Stimulated activated CD4-positive, alpha-beta T cell treated with anti-CD3 and anti-CD28 coated beads, Interleukin-1b, Interleukin-23, amount 100 ng/mL, for 24 hours (primary cell): ENCODE results near the gene PPM1B.
"Not testable (repeated sequence)": the region's sequence is repeated elsewhere in the genome, so short reads cannot be mapped to it uniquely, and the experiment has no call there.

Source experiments
- DNase-seq, 4 experiments: peaks; one replicate each; pipeline ENCODE4 v3.0.0-alpha.2; 2020; ENCODE audit warnings: low read depth in 4 of 4, low spot score in 1 of 4

The PPM1B gene

GRCh38 chr2:44195714-44196113 lies 27.0 kb downstream of the PPM1B start:
- no peak for DNase-seq

DNA sequence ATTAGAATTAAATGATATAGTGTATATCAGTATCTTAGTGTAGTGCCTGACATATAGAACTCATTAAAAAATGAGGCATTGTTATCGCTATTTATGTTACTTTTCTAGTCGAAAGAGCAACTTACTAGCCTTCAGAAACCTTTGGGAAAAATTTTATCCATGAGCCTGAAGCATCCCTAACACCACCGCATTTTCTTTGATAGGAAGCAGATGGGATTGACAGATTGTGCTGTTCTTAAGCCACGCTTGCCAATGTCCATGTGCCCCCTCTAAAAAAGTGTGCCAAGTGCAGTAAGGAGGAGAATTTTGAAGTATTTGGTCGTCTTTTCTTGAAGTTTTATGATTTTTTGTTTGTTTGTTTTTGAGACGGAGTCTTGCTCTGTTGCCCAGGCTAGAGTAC lies 29.1 kb downstream of the PPM1B start:
- no peak for DNase-seq

GRCh38 chr2:44200011-44200410 lies 31.3 kb downstream of the PPM1B start:
- DNase-seq, result no peak

- no peak for DNase-seq
Observed at GRCh38 chr2:44200759-44201158, 32.1 kb downstream of the PPM1B start.

- no peak for DNase-seq
Observed at GRCh38 chr2:44201648-44202165, 33.0 kb downstream of the PPM1B start.

DNA sequence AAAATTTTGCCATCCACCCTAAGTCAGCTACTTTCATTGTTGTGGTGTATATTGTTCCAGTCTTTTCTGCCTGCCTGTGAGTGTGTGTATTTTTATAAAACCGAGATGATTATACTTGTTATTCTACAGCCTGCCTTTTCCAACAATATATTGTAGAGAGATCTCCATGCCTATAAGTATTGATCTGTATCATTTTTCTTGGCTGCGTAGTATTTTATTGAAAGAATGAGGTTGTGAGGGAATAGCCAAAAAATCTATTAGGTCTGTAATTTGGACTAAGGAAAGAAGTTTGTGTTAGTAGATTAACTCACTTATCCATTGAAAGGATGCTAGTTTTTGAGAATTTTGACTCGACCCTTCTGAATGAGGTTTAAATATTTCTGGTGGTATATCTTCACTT lies 34.9 kb downstream of the PPM1B start:
- no peak for DNase-seq

GRCh38 chr2:44205169-44205568 lies 36.5 kb downstream of the PPM1B start:
- no peak for DNase-seq

- no peak for DNase-seq
Observed at GRCh38 chr2:44207102-44207501, 38.4 kb downstream of the PPM1B start.

DNA sequence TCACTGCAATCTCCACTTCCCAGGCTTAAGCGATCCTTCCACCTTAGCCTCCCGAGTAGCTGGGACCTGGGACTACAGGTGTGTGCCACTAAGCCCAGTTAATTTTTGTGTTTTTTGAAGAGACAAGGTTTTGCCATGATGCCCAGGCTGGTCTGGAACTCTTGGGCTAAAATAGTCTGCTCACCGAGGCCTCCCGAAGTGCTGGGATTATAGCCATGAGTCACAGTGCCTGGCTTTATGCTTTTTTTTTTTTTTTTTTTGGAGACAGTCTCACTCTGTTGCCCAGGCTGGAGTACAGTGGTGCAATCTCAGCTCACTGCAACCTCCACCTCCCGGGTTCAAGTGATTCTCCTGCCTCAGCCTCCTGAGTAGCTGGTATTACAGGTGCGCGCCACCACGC lies 39.0 kb downstream of the PPM1B start:
- DNase-seq, result not testable (repeated sequence)

DNA sequence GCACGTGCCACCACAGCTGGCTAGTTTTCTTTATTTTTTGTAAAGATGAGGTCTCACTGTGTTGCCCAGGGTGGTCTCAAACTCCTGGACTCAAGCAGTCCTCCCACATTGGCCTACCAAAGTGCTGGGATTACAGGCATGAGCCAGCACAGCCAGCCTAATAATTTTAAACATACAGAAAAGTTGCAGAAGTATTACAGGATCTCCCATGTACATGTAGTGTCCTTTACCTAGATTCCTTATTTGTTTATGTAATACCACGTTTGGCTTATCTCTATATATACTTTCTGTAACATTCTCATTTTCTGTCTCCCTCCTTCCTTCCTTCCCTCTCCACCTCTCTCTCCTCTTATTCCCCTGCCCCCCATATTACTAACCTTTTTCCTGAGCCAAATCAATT lies 41.7 kb downstream of the PPM1B start:
- no peak for DNase-seq

GRCh38 chr2:44211183-44211582 lies 42.5 kb downstream of the PPM1B start:
- DNase-seq, result no peak

- no peak for DNase-seq
Observed at GRCh38 chr2:44212302-44212701, 43.6 kb downstream of the PPM1B start.

- DNase-seq, result no peak
Observed at GRCh38 chr2:44215827-44216226, 47.2 kb downstream of the PPM1B start.

- DNase-seq, result no peak
Observed at GRCh38 chr2:44218771-44219170, 50.1 kb downstream of the PPM1B start.

DNA sequence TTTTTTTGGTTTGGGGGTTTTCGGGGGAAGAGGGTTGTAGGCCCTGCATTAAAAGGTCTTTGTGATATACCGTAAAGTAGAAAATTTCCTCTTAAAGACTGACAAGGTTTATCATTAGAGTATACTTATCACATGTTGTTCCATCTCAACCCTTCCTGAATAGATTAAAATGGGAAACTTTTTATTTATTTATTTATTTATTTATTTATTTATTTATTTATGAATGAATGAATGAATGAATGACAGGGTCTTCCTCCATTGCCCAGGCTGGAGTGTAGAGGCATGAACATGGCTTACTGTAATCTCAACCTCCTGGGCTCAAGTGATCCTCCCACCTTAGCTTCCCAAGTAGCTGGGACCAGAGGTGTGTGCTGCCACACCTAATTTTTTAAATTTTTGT lies 58.1 kb downstream of the PPM1B start:
- no peak for DNase-seq

DNA sequence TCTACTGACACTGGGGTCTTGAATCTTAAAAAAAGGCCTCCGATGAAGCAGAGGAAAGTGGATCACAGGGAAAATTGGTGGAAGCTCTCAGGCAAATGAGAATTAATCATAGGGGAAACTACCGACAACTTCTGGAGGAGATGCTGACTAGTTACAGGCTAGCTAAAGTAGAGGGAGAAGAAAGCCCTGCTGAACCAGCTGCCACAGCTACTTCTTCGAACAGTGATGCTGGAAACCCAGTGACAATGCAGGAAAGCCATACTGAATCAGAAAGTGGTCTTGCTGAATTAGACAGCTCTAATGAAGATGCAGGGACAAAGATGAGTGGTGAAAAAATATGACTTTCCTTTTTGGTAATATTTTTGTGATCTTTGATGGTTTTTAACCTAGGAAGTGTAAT lies 61.7 kb downstream of the PPM1B start:
- DNase-seq, result no peak

DNA sequence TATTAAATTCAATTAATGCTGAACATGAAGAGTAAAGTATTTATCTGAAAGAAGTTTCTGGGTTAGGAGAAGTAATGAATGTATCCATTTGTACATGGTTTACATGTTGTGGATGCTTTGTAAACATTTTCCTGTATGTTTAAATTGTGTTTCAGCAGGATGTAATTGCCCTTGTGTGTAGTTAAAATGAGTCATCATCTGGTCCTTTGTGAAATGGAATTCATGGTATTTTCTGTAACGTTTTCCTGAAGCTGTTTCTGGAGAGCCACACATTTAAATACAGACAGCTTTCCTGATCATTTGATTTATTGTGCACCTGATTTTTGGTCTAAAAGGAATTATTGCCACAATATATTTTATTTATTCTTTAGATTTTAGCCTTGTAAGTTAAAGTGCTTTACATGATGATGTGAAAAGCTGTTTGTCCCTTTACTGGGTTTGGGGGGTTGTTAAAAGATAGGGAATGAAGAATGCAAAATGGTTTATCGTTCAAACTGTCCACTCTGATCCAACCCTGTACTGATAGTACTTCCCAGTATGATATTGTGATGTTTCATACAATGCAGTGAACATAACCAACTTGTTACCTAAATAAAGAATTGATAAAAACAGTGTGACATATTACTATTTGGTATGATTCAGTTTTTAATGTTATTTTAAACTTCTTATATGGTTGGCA lies 64.9 kb downstream of the PPM1B start:
- no peak for DNase-seq

DNA sequence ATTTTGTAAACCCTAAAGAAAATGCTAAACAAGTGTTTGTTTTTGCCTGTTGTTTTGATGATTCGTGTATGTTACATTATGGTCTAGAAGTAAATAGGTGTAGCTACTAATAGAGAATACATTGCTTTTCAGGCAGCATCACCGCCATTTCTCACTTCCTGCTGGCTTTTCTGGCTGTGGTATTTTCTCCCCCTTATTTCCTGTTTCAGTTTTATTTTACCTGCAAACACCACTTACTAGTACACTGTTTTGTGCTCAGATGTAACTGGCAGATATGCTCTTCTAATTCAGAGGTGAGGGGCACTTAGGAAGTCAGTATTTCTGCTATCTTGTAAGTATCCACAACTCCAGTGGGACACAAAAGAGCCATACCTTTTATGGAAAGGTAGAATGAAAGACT lies 68.5 kb downstream of the PPM1B start:
- no peak for DNase-seq

- no peak for DNase-seq
Observed at GRCh38 chr2:44242904-44243303, 74.2 kb downstream of the PPM1B start.

DNA sequence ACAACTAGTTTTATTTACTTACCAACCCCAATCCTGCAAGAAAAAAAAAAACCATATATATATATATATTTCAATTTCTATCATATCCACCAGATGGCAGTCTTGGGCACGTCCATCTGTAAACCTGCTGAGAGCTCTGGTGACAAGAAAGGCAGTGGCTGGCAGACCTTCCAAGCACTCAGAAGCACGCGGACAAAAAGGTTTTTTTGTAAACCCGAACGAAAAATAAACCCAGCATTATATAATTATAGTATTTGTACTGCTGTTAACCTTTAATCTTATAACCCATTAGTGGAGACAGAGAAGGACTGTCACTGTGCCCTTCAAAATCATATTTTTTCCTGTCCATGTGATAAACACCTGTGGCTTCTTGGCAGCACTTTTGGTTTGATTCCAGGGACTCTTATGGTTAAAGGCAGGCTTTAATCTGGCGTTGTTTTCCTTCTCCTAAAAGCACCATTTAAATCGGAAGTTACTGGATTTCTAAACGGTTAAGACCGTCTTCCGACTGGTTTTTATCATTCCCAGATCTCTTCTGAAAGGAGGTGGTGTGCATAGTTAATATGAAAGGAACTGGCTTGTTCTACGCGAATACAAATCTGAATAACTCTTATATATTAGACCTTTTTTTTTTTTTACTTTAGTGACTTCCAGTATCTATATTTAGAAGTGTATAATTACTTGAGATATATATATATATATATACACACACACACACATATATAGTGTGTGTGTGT lies 75.6 kb downstream of the PPM1B start:
- peak; percentile 20 to 28 (median 22) for DNase-seq

DNA sequence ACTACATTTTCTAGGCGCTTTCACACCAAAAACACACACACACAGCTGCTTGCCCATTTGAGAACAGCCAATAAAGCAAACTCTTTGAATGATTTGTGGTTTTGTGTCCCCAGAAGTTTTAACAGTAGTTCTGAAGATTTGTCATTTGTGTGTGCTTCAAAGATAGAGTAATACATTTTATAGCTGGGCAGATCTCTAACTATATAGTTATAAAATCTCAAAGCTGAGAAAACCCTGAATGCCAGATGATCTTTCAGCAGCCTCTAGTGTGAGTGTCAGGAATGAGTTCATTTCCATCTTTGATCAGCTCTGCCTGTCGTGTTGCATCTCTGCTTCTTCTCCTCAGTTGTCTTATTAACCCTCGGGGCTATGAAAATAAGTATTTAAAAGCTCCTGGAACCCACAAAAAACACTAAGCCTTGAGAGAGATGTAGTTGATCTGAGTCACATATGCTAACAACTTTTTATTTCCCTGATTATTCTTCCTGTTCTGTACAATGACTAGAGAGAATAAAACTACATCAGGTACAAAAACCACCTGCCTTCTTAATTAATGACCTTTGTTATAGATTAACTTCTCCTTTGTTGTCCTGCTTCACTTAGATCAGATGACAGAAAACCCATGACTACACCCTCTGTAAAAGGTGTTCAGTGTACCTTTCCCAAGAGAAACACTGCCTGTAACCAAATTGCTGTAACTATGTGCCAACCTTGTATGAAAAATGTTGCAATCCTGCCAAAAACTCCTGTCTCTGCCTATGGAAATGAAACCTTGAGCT lies 76.6 kb downstream of the PPM1B start:
- no peak for DNase-seq

- no peak for DNase-seq
Observed at GRCh38 chr2:44246436-44246835, 77.8 kb downstream of the PPM1B start.
